Medulla oblongata (tissue), 1 donor: ENCODE measurements around the gene EPHX1.

Source experiments
- DNase-seq: peaks from one replicate; pipeline ENCODE4 v3.0.0-alpha.2; 2015; ENCODE audit errors: extremely low spot score

EPHX1 gene

GRCh38 chr1:225861834-225862580 lies 52.1 kb downstream of the EPHX1 start:
- no peak for DNase-seq

DNA sequence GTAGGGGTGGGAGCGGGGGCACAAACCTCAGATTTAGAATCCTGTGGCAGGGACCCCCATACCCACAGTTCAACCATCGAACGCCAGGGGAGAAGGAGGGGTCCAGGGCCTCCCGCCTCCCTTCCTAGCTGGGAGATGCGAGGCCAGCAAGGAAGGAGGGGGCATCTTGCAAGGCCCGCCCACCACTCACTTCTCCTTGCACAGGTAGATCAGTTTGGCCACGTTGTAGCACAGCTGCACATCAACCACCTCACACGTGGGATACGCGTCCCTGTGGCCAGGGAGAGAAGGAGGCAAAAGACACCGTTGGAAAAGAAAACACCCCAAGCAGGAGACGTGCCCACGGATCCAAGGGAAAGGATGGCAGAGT lies 52.6 kb downstream of the EPHX1 start:
- no peak for DNase-seq

- DNase-seq = no peak
These were observed 53.2 kb downstream of the EPHX1 start for GRCh38 chr1:225863167-225863566.

DNA sequence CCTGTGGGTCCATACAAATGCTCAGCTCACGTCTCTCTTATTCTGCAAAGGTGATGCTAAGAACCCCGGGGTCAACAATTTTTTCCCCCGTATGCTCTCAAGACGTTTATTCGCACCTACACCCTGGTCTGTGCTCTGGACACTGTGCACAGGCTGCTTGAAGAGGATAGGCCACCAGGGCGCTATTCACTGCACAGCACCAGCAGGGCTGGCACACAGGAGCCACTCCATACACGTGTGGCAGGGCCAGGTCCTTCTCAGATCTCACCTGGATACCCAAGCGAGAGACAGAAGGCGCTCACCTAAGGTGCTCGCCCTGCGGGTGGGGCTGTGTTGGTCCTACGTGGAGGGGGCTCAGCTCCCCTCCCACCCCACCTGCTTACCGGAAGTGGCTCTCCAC lies 55.6 kb downstream of the EPHX1 start:
- DNase-seq = no peak

- DNase-seq = no peak
These were observed 56.3 kb downstream of the EPHX1 start for GRCh38 chr1:225866061-225866837.

DNA sequence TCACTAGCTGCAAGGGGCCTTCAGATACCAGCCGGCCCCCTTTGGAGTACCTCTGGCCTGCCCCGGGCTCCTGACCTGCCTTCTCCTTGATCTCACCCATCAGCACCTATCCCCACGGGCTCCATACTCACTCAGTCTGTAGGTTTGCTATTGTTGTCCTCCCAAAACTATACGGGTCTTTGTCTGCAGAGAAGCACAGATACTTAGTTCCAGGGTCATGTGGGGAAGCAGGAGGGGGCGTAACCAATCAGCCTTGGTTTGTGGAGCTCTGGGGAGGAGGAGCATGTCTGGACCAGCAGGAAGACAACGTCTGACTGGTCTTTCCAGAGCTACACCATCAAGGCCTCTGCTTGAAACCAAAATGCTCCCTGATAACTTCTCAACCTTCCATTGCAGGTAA lies 57.1 kb downstream of the EPHX1 start:
- DNase-seq = no peak

DNA sequence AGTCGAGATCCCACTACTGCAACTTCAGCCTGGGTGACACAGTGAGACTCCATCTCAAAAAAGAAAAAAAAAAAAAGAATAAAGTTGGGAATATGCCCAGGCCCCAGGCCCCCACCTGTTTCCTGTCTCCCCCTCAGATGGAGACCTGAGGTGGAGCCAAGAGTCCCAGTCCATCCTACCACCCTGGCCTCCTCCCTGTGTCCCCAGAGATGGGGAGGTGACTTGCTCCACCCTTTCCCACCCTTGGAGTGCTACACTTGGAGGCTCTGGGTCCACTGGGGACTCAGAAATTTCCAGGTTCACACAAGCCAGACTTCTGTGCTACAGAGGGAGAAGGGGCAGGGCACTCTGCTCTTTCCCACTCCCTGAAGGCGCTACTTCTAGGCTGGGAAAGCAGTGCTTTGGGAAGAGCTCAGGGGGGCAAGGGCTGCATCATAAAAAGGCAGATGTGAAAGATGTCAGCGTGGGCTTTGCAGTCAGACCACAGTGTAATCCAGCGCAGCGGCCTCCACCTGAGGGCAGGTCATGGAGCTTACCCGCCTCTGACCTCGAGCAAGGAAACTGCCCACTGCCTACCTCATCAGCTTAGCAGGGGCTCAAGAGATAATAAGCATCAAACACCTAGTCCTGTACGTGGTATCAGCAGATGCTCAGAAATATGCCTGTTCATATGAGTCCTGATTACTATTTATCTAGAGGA lies 58.9 kb downstream of the EPHX1 start:
- DNase-seq = no peak

DNA sequence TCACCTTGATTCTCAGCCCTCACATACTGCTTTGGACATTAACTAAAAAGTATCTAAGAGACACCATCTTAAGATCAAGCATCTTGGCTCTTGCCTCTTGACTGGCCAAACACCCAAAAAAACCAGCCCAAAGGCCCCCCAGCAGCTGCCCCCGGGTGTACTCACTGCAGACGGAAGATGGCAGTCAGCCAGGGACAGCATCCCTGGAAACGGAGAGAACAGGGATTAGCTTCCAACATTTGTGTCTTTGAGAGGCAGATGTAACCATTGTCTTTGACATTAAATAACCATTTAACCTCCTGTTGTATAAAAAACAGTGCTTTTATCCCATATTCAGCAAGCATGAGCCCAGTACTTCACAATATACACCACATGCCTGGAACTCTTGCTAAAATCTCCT lies 61.0 kb downstream of the EPHX1 start:
- DNase-seq = peak; percentile 79

GRCh38 chr1:225871359-225872074 lies 61.6 kb downstream of the EPHX1 start:
- DNase-seq = no peak

GRCh38 chr1:225872075-225872430 lies 62.1 kb downstream of the EPHX1 start:
- no peak for DNase-seq

- DNase-seq = no peak
These were observed 63.4 kb downstream of the EPHX1 start for GRCh38 chr1:225873281-225873850.

GRCh38 chr1:225874431-225874830 lies 64.5 kb downstream of the EPHX1 start:
- no peak for DNase-seq

- DNase-seq = no peak
These were observed 65.3 kb downstream of the EPHX1 start for GRCh38 chr1:225875044-225875815.

DNA sequence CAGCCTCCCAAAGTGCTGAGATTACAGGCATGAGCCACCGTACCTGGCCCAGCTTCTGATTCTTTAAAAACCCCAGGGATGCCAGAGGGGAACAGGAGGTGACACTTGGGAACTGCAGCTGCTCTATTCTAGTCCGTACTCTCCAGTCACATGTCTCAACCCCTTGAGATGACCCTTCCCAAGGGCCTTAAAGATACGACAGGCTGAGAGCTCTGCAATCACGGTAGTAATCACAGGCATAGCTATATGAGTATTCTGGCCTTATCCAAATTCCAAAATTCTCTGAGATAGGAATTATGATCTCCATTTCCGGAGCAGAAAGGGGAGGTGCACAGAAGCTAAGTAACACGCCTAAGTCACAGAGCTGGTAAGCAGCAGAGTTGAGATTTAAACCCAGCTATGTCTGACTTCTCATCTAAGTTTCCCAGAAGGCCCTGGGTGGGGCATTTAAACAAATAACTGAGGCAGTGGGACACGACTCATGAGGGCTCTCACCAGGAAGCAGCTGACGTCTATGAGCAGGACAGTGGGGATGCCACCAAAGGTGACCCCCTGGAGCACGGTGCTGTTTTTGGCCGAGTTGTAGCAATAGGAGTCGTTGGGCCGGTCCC lies 67.1 kb downstream of the EPHX1 start:
- DNase-seq = no peak

- peak; percentile 95 for DNase-seq
These were observed 67.7 kb downstream of the EPHX1 start for GRCh38 chr1:225877580-225877979.

- DNase-seq = no peak
These were observed 68.4 kb downstream of the EPHX1 start for GRCh38 chr1:225878282-225878681.

DNA sequence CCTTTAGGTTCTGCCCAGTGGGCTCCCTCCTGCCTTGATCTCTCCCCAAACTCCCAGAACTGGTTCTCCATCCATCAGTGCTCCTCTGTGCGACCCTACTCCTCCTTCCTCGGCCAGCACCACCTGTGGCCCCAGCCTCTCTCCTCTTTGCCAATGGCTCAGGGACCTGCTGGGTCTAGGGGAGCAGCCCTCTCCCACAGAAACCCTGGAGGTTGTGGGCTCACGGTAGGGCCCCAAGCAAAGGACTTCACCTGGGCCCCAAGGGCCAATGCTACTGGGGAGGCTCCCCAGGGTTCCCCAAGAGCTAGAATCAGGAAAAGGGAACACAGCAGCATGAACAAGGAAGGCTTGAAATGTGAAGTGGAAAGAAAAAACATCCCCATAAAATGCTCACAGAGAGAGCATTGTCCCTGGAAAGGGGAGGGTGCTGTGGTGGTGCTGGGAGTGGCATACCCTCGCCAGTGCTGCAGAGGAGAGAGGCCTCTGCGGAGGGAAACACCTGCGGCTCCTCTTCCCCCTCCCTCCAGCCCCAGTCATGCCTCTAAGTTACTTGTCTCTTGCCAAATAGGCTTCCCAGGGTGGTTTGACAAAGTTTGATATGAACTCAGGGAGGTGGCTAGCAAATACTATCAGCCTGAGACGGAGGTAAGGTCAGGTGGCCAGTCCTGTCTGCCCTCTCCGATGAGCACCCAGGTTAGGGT lies 69.7 kb downstream of the EPHX1 start:
- peak; percentile 82 for DNase-seq

- peak; percentile 83 for DNase-seq
These were observed 70.3 kb downstream of the EPHX1 start for GRCh38 chr1:225880222-225880588.

DNA sequence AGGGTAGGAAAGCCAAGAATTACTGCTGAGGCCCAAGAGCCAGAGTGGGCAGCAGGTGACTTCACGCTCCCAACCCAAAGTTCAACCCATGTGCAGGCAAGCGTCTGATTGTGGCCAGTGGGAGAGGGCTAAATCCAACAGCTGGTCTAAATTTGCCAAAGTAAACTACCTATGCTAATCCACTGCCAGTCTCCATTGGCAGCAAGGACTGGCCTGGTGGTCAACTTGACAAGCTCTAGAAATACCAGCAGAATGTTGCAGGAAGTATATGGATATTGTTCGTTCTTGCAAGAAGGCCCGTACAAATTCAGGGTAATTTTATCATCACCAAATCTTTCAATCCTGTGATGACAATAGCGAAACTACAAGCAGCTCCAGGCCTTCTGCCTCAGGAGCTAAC lies 70.7 kb downstream of the EPHX1 start:
- no peak for DNase-seq
